Body of pancreas (tissue), 4 donors: ENCODE results near the gene AOC1.

Experiments used
- CTCF ChIP-seq, 7 experiments: fragments of 450-650 bp in 4 of 7; fragments of 200-600 bp in 3 of 7; sonication (generic) in 3 of 7; IDR thresholded peaks; one replicate each; pipeline ENCODE4 v1.5.1; 2016 to 2019; ENCODE audit warnings: antibody characterized with exemption in 7 of 7
- POLR2A ChIP-seq, 3 donors: fragments of 450-650 bp; IDR thresholded peaks; one replicate each; pipeline ENCODE4 v1.6.1; 2016; ENCODE audit warnings: antibody characterized with exemption in 3 of 3, mild to moderate bottlenecking in 2 of 3

- TF ChIP-seq CTCF (IDR thresholded peaks at IDR 0.05) = no peak
- TF ChIP-seq POLR2A (IDR thresholded peaks at IDR 0.05) = no peak
These were observed 19.3 kb downstream of the AOC1 start for GRCh38 chr7:150871601-150872000.
